HG03342 (cell line): ENCODE measurements around the gene IL17REL.

Experiments
- ATAC-seq: cut with Tn5 transposase; IDR thresholded peaks from one replicate; pipeline ENCODE4 v1.9.1; 2021; ENCODE audit warnings: mild to moderate bottlenecking, moderate library complexity; ENCODE audit not compliant: unreplicated experiment

The IL17REL gene

GRCh38 chr22:49958931-49959781 lies 53.4 kb downstream of the IL17REL start:
- no peak for ATAC-seq

- ATAC-seq: no peak
These were observed 54.1 kb downstream of the IL17REL start for GRCh38 chr22:49958366-49958921.

GRCh38 chr22:49957826-49958365 lies 54.7 kb downstream of the IL17REL start:
- ATAC-seq: no peak

GRCh38 chr22:49956914-49957825 lies 55.4 kb downstream of the IL17REL start:
- ATAC-seq: no peak

- no peak for ATAC-seq
These were observed 56.2 kb downstream of the IL17REL start for GRCh38 chr22:49956418-49956770.

GRCh38 chr22:49955581-49956417 lies 56.8 kb downstream of the IL17REL start:
- ATAC-seq: no peak

GRCh38 chr22:49954991-49955580 lies 57.5 kb downstream of the IL17REL start:
- ATAC-seq: no peak

- ATAC-seq: no peak
These were observed 58.2 kb downstream of the IL17REL start for GRCh38 chr22:49954354-49954753.

GRCh38 chr22:49953680-49954344 lies 58.8 kb downstream of the IL17REL start:
- ATAC-seq: no peak

- no peak for ATAC-seq
These were observed 59.4 kb downstream of the IL17REL start for GRCh38 chr22:49953027-49953679.

GRCh38 chr22:49951986-49952896 lies 60.3 kb downstream of the IL17REL start:
- no peak for ATAC-seq

GRCh38 chr22:49951678-49951985 lies 60.9 kb downstream of the IL17REL start:
- no peak for ATAC-seq

- no peak for ATAC-seq
These were observed 61.4 kb downstream of the IL17REL start for GRCh38 chr22:49951000-49951677.

- ATAC-seq: no peak
These were observed 62.1 kb downstream of the IL17REL start for GRCh38 chr22:49950396-49950994.

GRCh38 chr22:49949914-49950292 lies 62.7 kb downstream of the IL17REL start:
- ATAC-seq: no peak

GRCh38 chr22:49948958-49949913 lies 63.3 kb downstream of the IL17REL start:
- ATAC-seq: no peak
